Endodermal cell (in vitro differentiated cells): ENCODE results near the gene ATG9B. TPM values are rescaled to one million over a fixed set of nuclear protein-coding genes. Genes with fewer than 3 reads are reported as not detected.
"Not testable (repeated sequence)": the region's sequence is repeated elsewhere in the genome, so short reads cannot be mapped to it uniquely, and the experiment has no call there.

Source experiments
- DNase-seq: peaks from one replicate; pipeline ENCODE4 v3.0.0-alpha.2; 2017
- H3K27ac ChIP-seq: 2 replicates; pipeline ENCODE4 v1.5.1; 2013; ENCODE audit warnings: mild to moderate bottlenecking, low read depth, low read length, moderate library complexity
- H3K27me3 ChIP-seq: 2 replicates; pipeline ENCODE4 v1.6.1; 2013; ENCODE audit warnings: mild to moderate bottlenecking, low read length, moderate library complexity; ENCODE audit not compliant: insufficient read depth, control insufficient read depth, poor library complexity, severe bottlenecking
- H3K36me3 ChIP-seq: 2 replicates; pipeline ENCODE4 v1.7.0; 2013; ENCODE audit warnings: mild to moderate bottlenecking, low read length, moderate library complexity; ENCODE audit not compliant: control insufficient read depth, insufficient read depth
- H3K4me1 ChIP-seq: one replicate; pipeline ENCODE4 v1.7.0; 2013; ENCODE audit warnings: low read length; ENCODE audit not compliant: control insufficient read depth, insufficient read depth
- H3K4me3 ChIP-seq: 2 replicates; pipeline ENCODE4 v1.5.1; 2013; ENCODE audit warnings: mild to moderate bottlenecking, low read length, moderate library complexity
- H3K9ac ChIP-seq: 2 replicates; pipeline ENCODE4 v1.6.1; 2013; ENCODE audit warnings: mild to moderate bottlenecking, low read length, moderate library complexity; ENCODE audit not compliant: poor library complexity, severe bottlenecking; ENCODE audit errors: extremely low read depth
- H3K9me3 ChIP-seq: 2 replicates; pipeline ENCODE4 v1.6.1; 2013; ENCODE audit warnings: mild to moderate bottlenecking, low read length, moderate library complexity; ENCODE audit not compliant: control insufficient read depth
- H3K27ac Mint-ChIP-seq: 2 replicates; pipeline ENCODE4 v1.8.0; 2020; ENCODE audit warnings: mixed read lengths
- H3K27me3 Mint-ChIP-seq: 2 replicates; pipeline ENCODE4 v1.8.0; 2021; ENCODE audit warnings: mild to moderate bottlenecking, mixed read lengths; ENCODE audit not compliant: insufficient read depth
- H3K36me3 Mint-ChIP-seq: 2 replicates; pipeline ENCODE4 v1.8.0; 2020; ENCODE audit warnings: low read depth, mixed read lengths
- H3K4me1 Mint-ChIP-seq: 2 replicates; pipeline ENCODE4 v1.8.0; 2020; ENCODE audit warnings: mixed read lengths
- H3K4me3 Mint-ChIP-seq: 2 replicates; pipeline ENCODE4 v1.8.0; 2020; ENCODE audit warnings: mild to moderate bottlenecking, moderate library complexity, mixed read lengths
- H3K9me3 Mint-ChIP-seq: 2 replicates; pipeline ENCODE4 v1.8.0; 2020; ENCODE audit warnings: mild to moderate bottlenecking, mixed read lengths
- WGBS, 2 experiments: methylation state at CpG; one replicate each; pipeline versions ENCODE4 v1.1.5 to v1.1.7; 2013; ENCODE audit warnings: missing lambda C conversion rate in 2 of 2, mixed read lengths in 1 of 2; ENCODE audit not compliant: insufficient coverage in 1 of 2, insufficient read length in 1 of 2; 5-methylcytosine and 5-hydroxymethylcytosine counted together
- total RNA-seq, 2 donors: library from RNA; stranded (reverse); fragmentation: NEBNext Ultra II Directional in 1 of 2; extraction: Animal tissue kit (Norgen Biotek cat#: 25700) in 1 of 2; gene quantifications; 2 replicates in 1 of 2; 3 replicates in 1 of 2; pipeline ENCODE4 v1.2.1, GENCODE V29; 2021
- TF ChIP-seq, protein P1 (sequence below): fragments of 200-600 bp; sonication (generic); conservative IDR thresholded peaks from 2 replicates; pipeline ENCODE4 v1.5.0; 2021; ENCODE audit warnings: antibody characterized with exemption, mild to moderate bottlenecking

ATG9B gene
- total RNA-seq, 2 donors from 2014 or later, result 2.0 to 3.0 TPM

- Mint-ChIP-seq H3K4me3 (peak within 1 kb of the TSS; percentile 86), H3K9me3 (no peaks in the 10 kb centered on the region), H3K27ac (peak within 1 kb of the TSS; percentile 99), H3K4me1 (peaks cover 27% of the 10 kb centered on the region), H3K27me3 (peaks cover 21% of the 10 kb centered on the region), H3K36me3 (no peaks in the 10 kb centered on the region)
- no peaks in the 10 kb centered on the region for H3K27me3 ChIP-seq
- peak within 1 kb of the TSS; percentile 93 for H3K4me3 ChIP-seq
- TF ChIP-seq, protein P1, sequence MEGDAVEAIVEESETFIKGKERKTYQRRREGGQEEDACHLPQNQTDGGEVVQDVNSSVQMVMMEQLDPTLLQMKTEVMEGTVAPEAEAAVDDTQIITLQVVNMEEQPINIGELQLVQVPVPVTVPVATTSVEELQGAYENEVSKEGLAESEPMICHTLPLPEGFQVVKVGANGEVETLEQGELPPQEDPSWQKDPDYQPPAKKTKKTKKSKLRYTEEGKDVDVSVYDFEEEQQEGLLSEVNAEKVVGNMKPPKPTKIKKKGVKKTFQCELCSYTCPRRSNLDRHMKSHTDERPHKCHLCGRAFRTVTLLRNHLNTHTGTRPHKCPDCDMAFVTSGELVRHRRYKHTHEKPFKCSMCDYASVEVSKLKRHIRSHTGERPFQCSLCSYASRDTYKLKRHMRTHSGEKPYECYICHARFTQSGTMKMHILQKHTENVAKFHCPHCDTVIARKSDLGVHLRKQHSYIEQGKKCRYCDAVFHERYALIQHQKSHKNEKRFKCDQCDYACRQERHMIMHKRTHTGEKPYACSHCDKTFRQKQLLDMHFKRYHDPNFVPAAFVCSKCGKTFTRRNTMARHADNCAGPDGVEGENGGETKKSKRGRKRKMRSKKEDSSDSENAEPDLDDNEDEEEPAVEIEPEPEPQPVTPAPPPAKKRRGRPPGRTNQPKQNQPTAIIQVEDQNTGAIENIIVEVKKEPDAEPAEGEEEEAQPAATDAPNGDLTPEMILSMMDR, result peak; percentile 67
- H3K9ac ChIP-seq, result peak within 1 kb of the TSS; percentile 83
- WGBS, 2 experiments, result 0 to 1% methylated on average over 32 to 53 of the region's 53 CpGs
- peak; percentile 99 for DNase-seq
- peaks cover 9% of the 10 kb centered on the region for H3K4me1 ChIP-seq
- peaks cover 4% of the 10 kb centered on the region for H3K36me3 ChIP-seq
- peak within 1 kb of the TSS; percentile 42 for H3K27ac ChIP-seq
- H3K9me3 ChIP-seq, result no peaks in the 10 kb centered on the region
Measured at GRCh38 chr7:151028131-151028947, 4.0 kb upstream of the ATG9B start, which contains the start of gene ABCB8. TSS of gene ABCB8 (plus strand) at chr7:151028450. CDS start at chr7:151028516, 66 bp downstream.

GRCh38 chr7:151027728-151028130 lies 3.4 kb upstream of the ATG9B start:
- H3K9me3 Mint-ChIP-seq, H3K9me3 ChIP-seq, DNase-seq, H3K4me1 ChIP-seq, H3K36me3 Mint-ChIP-seq, H3K36me3 ChIP-seq, H3K27me3 ChIP-seq: not testable (repeated sequence)
- H3K9ac ChIP-seq, result peak overlapping the region; percentile 83
- peak overlapping the region; percentile 86 for H3K4me3 Mint-ChIP-seq
- H3K4me3 ChIP-seq, result peak overlapping the region; percentile 93
- H3K27ac ChIP-seq, result peak overlapping the region; percentile 42
- H3K27ac Mint-ChIP-seq, result peak overlapping the region; percentile 99
- H3K27me3 Mint-ChIP-seq, result peaks cover 27% of the 10 kb centered on the region
- 8 to 17% methylated on average over 5 to 16 of the region's 16 CpGs for WGBS, 2 experiments
- peaks cover 27% of the 10 kb centered on the region for H3K4me1 Mint-ChIP-seq

- not testable (repeated sequence) for H3K4me1 ChIP-seq, H3K9me3 Mint-ChIP-seq, H3K27me3 ChIP-seq, H3K36me3 ChIP-seq, H3K36me3 Mint-ChIP-seq, H3K9me3 ChIP-seq, H3K27ac ChIP-seq
- 27 to 40% methylated on average over 12 to 19 of the region's 19 CpGs for WGBS, 2 experiments
- peak overlapping the region; percentile 83 for H3K9ac ChIP-seq
- H3K4me3 ChIP-seq, result peak overlapping the region; percentile 93
- Mint-ChIP-seq H3K27me3 (peaks cover 28% of the 10 kb centered on the region), H3K4me1 (peaks cover 27% of the 10 kb centered on the region), H3K4me3 (peak overlapping the region; percentile 86), H3K27ac (peak overlapping the region; percentile 99)
- peak; percentile 73 for DNase-seq
Measured at GRCh38 chr7:151026771-151027727, 2.8 kb upstream of the ATG9B start.
